Endodermal cell (in vitro differentiated cells): Measurements from ENCODE around the gene SYNDIG1. TPM values are rescaled to one million over a fixed set of nuclear protein-coding genes. Genes with fewer than 3 reads are reported as not detected.

Experiments used
- DNase-seq: peaks from one replicate; pipeline ENCODE4 v3.0.0-alpha.2; 2017
- H3K27ac ChIP-seq: 2 replicates; pipeline ENCODE4 v1.5.1; 2013; ENCODE audit warnings: mild to moderate bottlenecking, low read depth, low read length, moderate library complexity
- H3K27me3 ChIP-seq: 2 replicates; pipeline ENCODE4 v1.6.1; 2013; ENCODE audit warnings: mild to moderate bottlenecking, low read length, moderate library complexity; ENCODE audit not compliant: insufficient read depth, control insufficient read depth, poor library complexity, severe bottlenecking
- H3K36me3 ChIP-seq: 2 replicates; pipeline ENCODE4 v1.7.0; 2013; ENCODE audit warnings: mild to moderate bottlenecking, low read length, moderate library complexity; ENCODE audit not compliant: control insufficient read depth, insufficient read depth
- H3K4me1 ChIP-seq: one replicate; pipeline ENCODE4 v1.7.0; 2013; ENCODE audit warnings: low read length; ENCODE audit not compliant: control insufficient read depth, insufficient read depth
- H3K4me3 ChIP-seq: 2 replicates; pipeline ENCODE4 v1.5.1; 2013; ENCODE audit warnings: mild to moderate bottlenecking, low read length, moderate library complexity
- H3K9ac ChIP-seq: 2 replicates; pipeline ENCODE4 v1.6.1; 2013; ENCODE audit warnings: mild to moderate bottlenecking, low read length, moderate library complexity; ENCODE audit not compliant: poor library complexity, severe bottlenecking; ENCODE audit errors: extremely low read depth
- H3K9me3 ChIP-seq: 2 replicates; pipeline ENCODE4 v1.6.1; 2013; ENCODE audit warnings: mild to moderate bottlenecking, low read length, moderate library complexity; ENCODE audit not compliant: control insufficient read depth
- H3K27ac Mint-ChIP-seq: 2 replicates; pipeline ENCODE4 v1.8.0; 2020; ENCODE audit warnings: mixed read lengths
- H3K27me3 Mint-ChIP-seq: 2 replicates; pipeline ENCODE4 v1.8.0; 2021; ENCODE audit warnings: mild to moderate bottlenecking, mixed read lengths; ENCODE audit not compliant: insufficient read depth
- H3K36me3 Mint-ChIP-seq: 2 replicates; pipeline ENCODE4 v1.8.0; 2020; ENCODE audit warnings: low read depth, mixed read lengths
- H3K4me1 Mint-ChIP-seq: 2 replicates; pipeline ENCODE4 v1.8.0; 2020; ENCODE audit warnings: mixed read lengths
- H3K4me3 Mint-ChIP-seq: 2 replicates; pipeline ENCODE4 v1.8.0; 2020; ENCODE audit warnings: mild to moderate bottlenecking, moderate library complexity, mixed read lengths
- H3K9me3 Mint-ChIP-seq: 2 replicates; pipeline ENCODE4 v1.8.0; 2020; ENCODE audit warnings: mild to moderate bottlenecking, mixed read lengths
- WGBS, 2 experiments: methylation state at CpG; one replicate each; pipeline versions ENCODE4 v1.1.5 to v1.1.7; 2013; ENCODE audit warnings: missing lambda C conversion rate in 2 of 2, mixed read lengths in 1 of 2; ENCODE audit not compliant: insufficient coverage in 1 of 2, insufficient read length in 1 of 2; 5-methylcytosine and 5-hydroxymethylcytosine counted together
- total RNA-seq, 2 donors: library from RNA; stranded (reverse); fragmentation: NEBNext Ultra II Directional in 1 of 2; extraction: Animal tissue kit (Norgen Biotek cat#: 25700) in 1 of 2; gene quantifications; 2 replicates in 1 of 2; 3 replicates in 1 of 2; pipeline ENCODE4 v1.2.1, GENCODE V29; 2021
- TF ChIP-seq, protein P1 (sequence below): fragments of 200-600 bp; sonication (generic); conservative IDR thresholded peaks from 2 replicates; pipeline ENCODE4 v1.5.0; 2021; ENCODE audit warnings: antibody characterized with exemption, mild to moderate bottlenecking

Gene SYNDIG1
- total RNA-seq, 2 donors from 2014 or later: 5.5 to 6.8 TPM

DNA sequence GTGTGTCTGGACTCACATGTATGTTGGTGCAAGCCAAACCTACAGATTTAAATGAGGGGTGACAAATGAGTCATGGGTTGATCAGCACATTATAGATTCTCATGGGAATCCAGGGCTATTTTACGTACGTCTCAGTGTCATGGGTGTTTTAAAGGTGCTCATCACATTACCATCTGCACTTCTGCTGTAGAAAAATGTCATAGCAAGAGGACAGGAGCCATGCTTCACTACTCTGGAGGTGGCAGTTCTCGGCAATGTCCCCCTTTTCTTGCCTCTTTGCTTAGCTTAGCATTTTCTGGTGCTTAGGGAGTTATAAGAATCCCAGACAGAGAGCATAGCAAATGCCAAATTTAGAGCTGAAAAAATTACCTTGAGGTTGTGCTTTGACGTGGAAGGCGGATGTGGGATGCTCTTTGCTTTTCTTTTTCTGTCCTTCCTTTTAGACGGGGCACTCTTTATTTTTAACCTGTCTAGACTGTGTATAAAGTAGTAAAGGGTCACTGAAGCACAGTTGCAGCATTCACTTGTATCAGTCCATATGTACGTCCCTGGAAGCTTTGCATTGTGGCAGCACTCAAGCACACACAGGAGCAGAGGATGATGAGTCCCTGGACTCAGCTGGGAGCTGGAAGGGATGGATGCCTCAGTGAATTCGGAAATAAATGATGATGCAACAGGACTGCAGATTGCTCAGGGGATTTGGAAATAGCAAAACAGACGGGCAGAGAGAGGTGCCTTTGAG, 139.7 kb downstream of the SYNDIG1 start:
- no peak overlapping the region for H3K27ac ChIP-seq
- H3K36me3 Mint-ChIP-seq: no peaks in the 10 kb centered on the region
- H3K4me1 ChIP-seq: peaks cover 10% of the 10 kb centered on the region
- H3K9me3 Mint-ChIP-seq: no peaks in the 10 kb centered on the region
- peak; percentile 25 for DNase-seq
- TF ChIP-seq, protein P1, sequence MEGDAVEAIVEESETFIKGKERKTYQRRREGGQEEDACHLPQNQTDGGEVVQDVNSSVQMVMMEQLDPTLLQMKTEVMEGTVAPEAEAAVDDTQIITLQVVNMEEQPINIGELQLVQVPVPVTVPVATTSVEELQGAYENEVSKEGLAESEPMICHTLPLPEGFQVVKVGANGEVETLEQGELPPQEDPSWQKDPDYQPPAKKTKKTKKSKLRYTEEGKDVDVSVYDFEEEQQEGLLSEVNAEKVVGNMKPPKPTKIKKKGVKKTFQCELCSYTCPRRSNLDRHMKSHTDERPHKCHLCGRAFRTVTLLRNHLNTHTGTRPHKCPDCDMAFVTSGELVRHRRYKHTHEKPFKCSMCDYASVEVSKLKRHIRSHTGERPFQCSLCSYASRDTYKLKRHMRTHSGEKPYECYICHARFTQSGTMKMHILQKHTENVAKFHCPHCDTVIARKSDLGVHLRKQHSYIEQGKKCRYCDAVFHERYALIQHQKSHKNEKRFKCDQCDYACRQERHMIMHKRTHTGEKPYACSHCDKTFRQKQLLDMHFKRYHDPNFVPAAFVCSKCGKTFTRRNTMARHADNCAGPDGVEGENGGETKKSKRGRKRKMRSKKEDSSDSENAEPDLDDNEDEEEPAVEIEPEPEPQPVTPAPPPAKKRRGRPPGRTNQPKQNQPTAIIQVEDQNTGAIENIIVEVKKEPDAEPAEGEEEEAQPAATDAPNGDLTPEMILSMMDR: no peak
- no peaks in the 10 kb centered on the region for H3K27me3 ChIP-seq
- peaks cover 58% of the 10 kb centered on the region for H3K27me3 Mint-ChIP-seq
- 91 to 93% methylated on average over 8 to 9 of the region's 9 CpGs for WGBS, 2 experiments
- no peak overlapping the region for H3K4me3 ChIP-seq
- H3K9ac ChIP-seq: no peak overlapping the region
- no peak overlapping the region for H3K27ac Mint-ChIP-seq
- H3K9me3 ChIP-seq: no peaks in the 10 kb centered on the region
- H3K4me1 Mint-ChIP-seq: peaks cover 16% of the 10 kb centered on the region
- no peaks in the 10 kb centered on the region for H3K36me3 ChIP-seq
- no peak overlapping the region for H3K4me3 Mint-ChIP-seq

DNA sequence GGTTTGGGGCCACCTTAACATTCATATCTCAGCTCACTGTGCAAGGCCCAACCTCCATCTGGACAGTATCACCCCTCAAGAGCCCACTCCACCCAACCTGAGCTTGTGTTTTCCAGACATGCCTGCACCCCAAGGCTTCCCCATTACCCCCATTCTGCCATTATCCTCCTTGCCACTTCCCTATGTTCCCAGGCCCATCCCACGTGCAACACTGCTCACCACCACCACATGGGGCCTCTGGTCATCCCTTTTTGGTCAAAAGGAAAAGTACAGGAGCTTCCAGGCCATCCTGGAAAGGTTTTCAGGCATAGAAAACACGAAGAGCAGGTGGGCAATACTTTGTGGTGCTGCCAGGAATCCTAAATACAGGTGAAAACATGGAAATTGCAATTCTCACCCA, 140.3 kb downstream of the SYNDIG1 start:
- Mint-ChIP-seq H3K36me3 (no peaks in the 10 kb centered on the region), H3K9me3 (no peaks in the 10 kb centered on the region), H3K27me3 (peaks cover 61% of the 10 kb centered on the region), H3K4me3 (no peak overlapping the region), H3K4me1 (peaks cover 16% of the 10 kb centered on the region), H3K27ac (no peak overlapping the region)
- peaks cover 10% of the 10 kb centered on the region for H3K4me1 ChIP-seq
- no peaks in the 10 kb centered on the region for H3K27me3 ChIP-seq
- no peak overlapping the region for H3K9ac ChIP-seq
- H3K9me3 ChIP-seq: no peaks in the 10 kb centered on the region
- peak overlapping the region; percentile 22 for H3K27ac ChIP-seq
- H3K4me3 ChIP-seq: no peak overlapping the region
- 43 to 73% methylated on average over 1 to 2 of the region's 2 CpGs for WGBS, 2 experiments
- H3K36me3 ChIP-seq: no peaks in the 10 kb centered on the region
- DNase-seq: peak; percentile 58
- TF ChIP-seq, protein P1: no peak

DNA sequence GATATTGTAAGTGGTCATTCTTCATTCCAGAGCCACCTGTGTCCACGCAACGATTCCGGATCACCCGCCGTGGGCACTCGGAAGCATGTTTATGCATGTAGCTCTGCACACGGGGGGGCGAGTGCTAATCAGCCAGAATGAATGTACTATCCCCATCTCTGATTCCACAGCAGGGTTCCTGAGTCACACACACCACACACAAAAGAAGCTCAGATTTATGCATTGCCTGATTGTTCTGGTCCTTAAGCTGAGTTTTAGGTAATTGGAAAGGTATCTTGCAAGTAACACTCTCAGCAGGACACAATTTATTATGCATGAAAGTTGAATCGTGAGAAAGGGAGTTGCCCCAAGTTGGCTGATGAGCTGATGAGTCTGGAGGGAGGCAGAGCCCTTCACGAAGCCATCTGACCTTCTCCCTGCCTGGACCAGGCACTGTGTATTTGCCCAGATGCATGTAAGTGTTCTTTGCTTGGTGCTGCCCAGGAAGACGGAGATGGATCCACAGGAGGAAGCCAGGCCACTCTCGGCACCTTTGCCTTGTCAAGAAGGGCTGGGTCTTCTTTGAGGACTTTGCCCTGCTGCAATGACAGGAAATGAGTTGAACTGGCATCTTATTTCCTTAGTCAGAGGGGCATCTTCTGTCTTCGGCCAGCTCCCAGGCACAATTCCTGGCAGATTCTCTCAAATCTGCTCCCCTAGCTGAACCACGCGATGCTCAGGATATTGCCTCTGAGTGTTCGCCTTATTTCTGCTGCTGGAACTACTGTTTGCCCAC, 141.1 kb downstream of the SYNDIG1 start:
- Histone ChIP-seq H3K9ac (no peak overlapping the region), H3K9me3 (no peaks in the 10 kb centered on the region), H3K4me3 (no peak overlapping the region), H3K27ac (no peak overlapping the region), H3K4me1 (peaks cover 10% of the 10 kb centered on the region), H3K36me3 (no peaks in the 10 kb centered on the region), H3K27me3 (no peaks in the 10 kb centered on the region)
- Mint-ChIP-seq H3K9me3 (no peaks in the 10 kb centered on the region), H3K4me3 (no peak overlapping the region), H3K27me3 (peaks cover 61% of the 10 kb centered on the region), H3K36me3 (no peaks in the 10 kb centered on the region), H3K27ac (no peak overlapping the region), H3K4me1 (peaks cover 16% of the 10 kb centered on the region)
- TF ChIP-seq, protein P1: no peak
- 71 to 80% methylated on average over 13 to 16 of the region's 16 CpGs for WGBS, 2 experiments
- peak; percentile 85 for DNase-seq
